ENCODE results near the gene MICALL1. TPM values are rescaled to one million over a fixed set of nuclear protein-coding genes. Genes with fewer than 3 reads are reported as not detected.

The MICALL1 gene
- total RNA-seq, 1 donor from 2014 or later: 5.0 TPM

- H3K4me1 Mint-ChIP-seq: peaks cover 30% of the 10 kb centered on the region
- H2AFZ ChIP-seq (replicated peaks): peak overlapping the region; percentile 95
- peaks cover 18% of the 10 kb centered on the region for H3F3A ChIP-seq (ENCODE audit: low read depth)
- no peaks in the 10 kb centered on the region for H3K27me3 ChIP-seq
- no peak overlapping the region for H3K9ac ChIP-seq
- H3K4me2 ChIP-seq: no peak overlapping the region
- no peaks in the 10 kb centered on the region for H3K36me3 ChIP-seq
- peaks cover 6% of the 10 kb centered on the region for H4K20me1 ChIP-seq (ENCODE audit: low read depth)
- peaks cover 4% of the 10 kb centered on the region for H3K36me3 Mint-ChIP-seq
- peak overlapping the region; percentile 85 for H3K4me3 Mint-ChIP-seq
- H3K79me2 ChIP-seq (ENCODE audit: low read depth): peaks cover 6% of the 10 kb centered on the region
- peaks cover 15% of the 10 kb centered on the region for H3K4me1 ChIP-seq
- no peaks in the 10 kb centered on the region for H3K27me3 Mint-ChIP-seq (ENCODE audit: insufficient read depth, low read depth)
- DNase-seq (ENCODE audit: low spot score): no peak
- peak overlapping the region; percentile 63 for H3K27ac Mint-ChIP-seq
- H3K4me3 ChIP-seq: no peak overlapping the region
- H3K27ac ChIP-seq: no peak overlapping the region
- no peak for TF ChIP-seq EZH2 (IDR thresholded peaks at IDR 0.05)
- TF ChIP-seq EZH2phosphoT487 (IDR thresholded peaks at IDR 0.05): no peak
- no peak for TF ChIP-seq CTCF (IDR thresholded peaks at IDR 0.05)
- H3K9me3 Mint-ChIP-seq: no peaks in the 10 kb centered on the region
- H3K9me3 ChIP-seq (ENCODE audit: low read depth): no peaks in the 10 kb centered on the region
Observed at GRCh38 chr22:37904572-37905533, 1.2 kb upstream of the MICALL1 start.

GRCh38 chr22:37906364-37907008 lies 389 bp downstream of the MICALL1 start:
- H3K9ac ChIP-seq: no peak overlapping the region
- Mint-ChIP-seq H3K27me3 (ENCODE audit: insufficient read depth, low read depth) (no peaks in the 10 kb centered on the region), H3K4me3 (peak overlapping the region; percentile 85), H3K27ac (no peak overlapping the region), H3K4me1 (peaks cover 46% of the 10 kb centered on the region), H3K36me3 (peaks cover 4% of the 10 kb centered on the region), H3K9me3 (no peaks in the 10 kb centered on the region)
- H3K4me2 ChIP-seq: peak overlapping the region; percentile 97
- H3K4me3 ChIP-seq: peak overlapping the region; percentile 80
- H2AFZ ChIP-seq (replicated peaks): peak overlapping the region; percentile 63
- peak; percentile 55 for DNase-seq (ENCODE audit: low spot score)
- no peaks in the 10 kb centered on the region for H3K36me3 ChIP-seq
- peaks cover 20% of the 10 kb centered on the region for H4K20me1 ChIP-seq (ENCODE audit: low read depth)
- H3K4me1 ChIP-seq: peaks cover 31% of the 10 kb centered on the region
- no peak overlapping the region for H3K27ac ChIP-seq
- H3K27me3 ChIP-seq: no peaks in the 10 kb centered on the region
- peaks cover 24% of the 10 kb centered on the region for H3F3A ChIP-seq (ENCODE audit: low read depth)
- H3K79me2 ChIP-seq (ENCODE audit: low read depth): peaks cover 6% of the 10 kb centered on the region
- no peak for TF ChIP-seq EZH2phosphoT487 (IDR thresholded peaks at IDR 0.05)
- no peak for TF ChIP-seq EZH2 (IDR thresholded peaks at IDR 0.05)
- no peak for TF ChIP-seq CTCF (IDR thresholded peaks at IDR 0.05)
- no peaks in the 10 kb centered on the region for H3K9me3 ChIP-seq (ENCODE audit: low read depth)

GRCh38 chr22:37907036-37907954 lies 1.2 kb downstream of the MICALL1 start:
- Histone ChIP-seq H3K9me3 (ENCODE audit: low read depth) (no peaks in the 10 kb centered on the region), H2AFZ (replicated peaks) (no peak overlapping the region), H4K20me1 (ENCODE audit: low read depth) (peaks cover 27% of the 10 kb centered on the region), H3F3A (ENCODE audit: low read depth) (peaks cover 24% of the 10 kb centered on the region), H3K9ac (no peak overlapping the region), H3K4me2 (peak overlapping the region; percentile 97), H3K4me3 (peak overlapping the region; percentile 80), H3K79me2 (ENCODE audit: low read depth) (peaks cover 6% of the 10 kb centered on the region), H3K4me1 (peaks cover 33% of the 10 kb centered on the region), H3K27ac (no peak overlapping the region), H3K27me3 (no peaks in the 10 kb centered on the region), H3K36me3 (no peaks in the 10 kb centered on the region)
- H3K36me3 Mint-ChIP-seq: peaks cover 4% of the 10 kb centered on the region
- peak overlapping the region; percentile 7 for H3K27ac Mint-ChIP-seq
- peak overlapping the region; percentile 85 for H3K4me3 Mint-ChIP-seq
- H3K4me1 Mint-ChIP-seq: peaks cover 49% of the 10 kb centered on the region
- H3K9me3 Mint-ChIP-seq: no peaks in the 10 kb centered on the region
- H3K27me3 Mint-ChIP-seq (ENCODE audit: insufficient read depth, low read depth): no peaks in the 10 kb centered on the region
- TF ChIP-seq EZH2phosphoT487 (IDR thresholded peaks at IDR 0.05): no peak
- no peak for TF ChIP-seq EZH2 (IDR thresholded peaks at IDR 0.05)
- no peak for TF ChIP-seq CTCF (IDR thresholded peaks at IDR 0.05)
- DNase-seq (ENCODE audit: low spot score): no peak
